ENCODE data around the gene SPRY2.

SPRY2 gene

GRCh38 chr13:80341101-80341755, at the start of gene SPRY2:
Gene SPRY2, minus strand, starts transcription at chr13:80341126. Its CDS starts 3,421 bp downstream, at chr13:80337705.
- DNase-seq (ENCODE audit: low read depth in 1 of 2, low spot score in 1 of 2), result peak; percentile 82 to 92
- TF ChIP-seq JUND (IDR thresholded peaks at IDR 0.05; ENCODE audit: low read depth), result no peak
- in situ Hi-C loops (cut with HindIII; ENCODE audit: low pct_unique_long_range_greater_than_20kb, low sequenced_read_pairs), result no loop called here

GRCh38 chr13:80390338-80390737, 49.4 kb upstream of the SPRY2 start:
- no peak for DNase-seq (ENCODE audit: low read depth in 1 of 2, low spot score in 1 of 2)
- in situ Hi-C loops (cut with HindIII; ENCODE audit: low pct_unique_long_range_greater_than_20kb, low sequenced_read_pairs), result no loop called here
- TF ChIP-seq JUND (IDR thresholded peaks at IDR 0.05; ENCODE audit: low read depth), result no peak

- in situ Hi-C loops (cut with HindIII; ENCODE audit: low pct_unique_long_range_greater_than_20kb, low sequenced_read_pairs), result no loop called here
- TF ChIP-seq JUND (IDR thresholded peaks at IDR 0.05; ENCODE audit: low read depth), result no peak
- no peak for DNase-seq (ENCODE audit: low read depth in 1 of 2, low spot score in 1 of 2)
Observed at GRCh38 chr13:80389073-80390038, 48.4 kb upstream of the SPRY2 start.

- in situ Hi-C loops (cut with HindIII; ENCODE audit: low pct_unique_long_range_greater_than_20kb, low sequenced_read_pairs), result no loop called here
- no peak for TF ChIP-seq JUND (IDR thresholded peaks at IDR 0.05; ENCODE audit: low read depth)
- peak in 1 of 2 experiments; percentile 7 for DNase-seq (ENCODE audit: low read depth in 1 of 2, low spot score in 1 of 2)
Observed at GRCh38 chr13:80388506-80388905, 47.6 kb upstream of the SPRY2 start.

GRCh38 chr13:80386592-80386991, 45.7 kb upstream of the SPRY2 start:
- in situ Hi-C loops (cut with HindIII; ENCODE audit: low pct_unique_long_range_greater_than_20kb, low sequenced_read_pairs), result no loop called here
- no peak for DNase-seq (ENCODE audit: low read depth in 1 of 2, low spot score in 1 of 2)
- TF ChIP-seq JUND (IDR thresholded peaks at IDR 0.05; ENCODE audit: low read depth), result no peak

GRCh38 chr13:80386002-80386401, 45.1 kb upstream of the SPRY2 start:
- no peak for DNase-seq (ENCODE audit: low read depth in 1 of 2, low spot score in 1 of 2)
- no peak for TF ChIP-seq JUND (IDR thresholded peaks at IDR 0.05; ENCODE audit: low read depth)
- in situ Hi-C loops (cut with HindIII; ENCODE audit: low pct_unique_long_range_greater_than_20kb, low sequenced_read_pairs), result no loop called here

GRCh38 chr13:80382576-80382975, 41.6 kb upstream of the SPRY2 start:
- no peak for TF ChIP-seq JUND (IDR thresholded peaks at IDR 0.05; ENCODE audit: low read depth)
- DNase-seq (ENCODE audit: low read depth in 1 of 2, low spot score in 1 of 2), result no peak
- in situ Hi-C loops (cut with HindIII; ENCODE audit: low pct_unique_long_range_greater_than_20kb, low sequenced_read_pairs), result no loop called here

GRCh38 chr13:80379245-80379644, 38.3 kb upstream of the SPRY2 start:
- TF ChIP-seq JUND (IDR thresholded peaks at IDR 0.05; ENCODE audit: low read depth), result no peak
- peak in 1 of 2 experiments; percentile 9 for DNase-seq (ENCODE audit: low read depth in 1 of 2, low spot score in 1 of 2)
- in situ Hi-C loops (cut with HindIII; ENCODE audit: low pct_unique_long_range_greater_than_20kb, low sequenced_read_pairs), result no loop called here

GRCh38 chr13:80376554-80376953, 35.6 kb upstream of the SPRY2 start:
- in situ Hi-C loops (cut with HindIII; ENCODE audit: low pct_unique_long_range_greater_than_20kb, low sequenced_read_pairs), result no loop called here
- no peak for DNase-seq (ENCODE audit: low read depth in 1 of 2, low spot score in 1 of 2)
- TF ChIP-seq JUND (IDR thresholded peaks at IDR 0.05; ENCODE audit: low read depth), result no peak

- no peak for TF ChIP-seq JUND (IDR thresholded peaks at IDR 0.05; ENCODE audit: low read depth)
- in situ Hi-C loops (cut with HindIII; ENCODE audit: low pct_unique_long_range_greater_than_20kb, low sequenced_read_pairs), result no loop called here
- no peak for DNase-seq (ENCODE audit: low read depth in 1 of 2, low spot score in 1 of 2)
Observed at GRCh38 chr13:80374901-80375300, 34.0 kb upstream of the SPRY2 start.

GRCh38 chr13:80374444-80374843, 33.5 kb upstream of the SPRY2 start:
- in situ Hi-C loops (cut with HindIII; ENCODE audit: low pct_unique_long_range_greater_than_20kb, low sequenced_read_pairs), result no loop called here
- no peak for DNase-seq (ENCODE audit: low read depth in 1 of 2, low spot score in 1 of 2)
- TF ChIP-seq JUND (IDR thresholded peaks at IDR 0.05; ENCODE audit: low read depth), result no peak

- no peak for TF ChIP-seq JUND (IDR thresholded peaks at IDR 0.05; ENCODE audit: low read depth)
- in situ Hi-C loops (cut with HindIII; ENCODE audit: low pct_unique_long_range_greater_than_20kb, low sequenced_read_pairs), result no loop called here
- no peak for DNase-seq (ENCODE audit: low read depth in 1 of 2, low spot score in 1 of 2)
Observed at GRCh38 chr13:80371840-80372509, 31.0 kb upstream of the SPRY2 start.

- in situ Hi-C loops (cut with HindIII; ENCODE audit: low pct_unique_long_range_greater_than_20kb, low sequenced_read_pairs), result no loop called here
- no peak for TF ChIP-seq JUND (IDR thresholded peaks at IDR 0.05; ENCODE audit: low read depth)
- DNase-seq (ENCODE audit: low read depth in 1 of 2, low spot score in 1 of 2), result no peak
Observed at GRCh38 chr13:80367473-80367872, 26.5 kb upstream of the SPRY2 start.
